Measurements from ENCODE around the gene PCGF3.
"Not testable (repeated sequence)": the region's sequence is repeated elsewhere in the genome, so short reads cannot be mapped to it uniquely, and the experiment has no call there.

Gene PCGF3

DNA sequence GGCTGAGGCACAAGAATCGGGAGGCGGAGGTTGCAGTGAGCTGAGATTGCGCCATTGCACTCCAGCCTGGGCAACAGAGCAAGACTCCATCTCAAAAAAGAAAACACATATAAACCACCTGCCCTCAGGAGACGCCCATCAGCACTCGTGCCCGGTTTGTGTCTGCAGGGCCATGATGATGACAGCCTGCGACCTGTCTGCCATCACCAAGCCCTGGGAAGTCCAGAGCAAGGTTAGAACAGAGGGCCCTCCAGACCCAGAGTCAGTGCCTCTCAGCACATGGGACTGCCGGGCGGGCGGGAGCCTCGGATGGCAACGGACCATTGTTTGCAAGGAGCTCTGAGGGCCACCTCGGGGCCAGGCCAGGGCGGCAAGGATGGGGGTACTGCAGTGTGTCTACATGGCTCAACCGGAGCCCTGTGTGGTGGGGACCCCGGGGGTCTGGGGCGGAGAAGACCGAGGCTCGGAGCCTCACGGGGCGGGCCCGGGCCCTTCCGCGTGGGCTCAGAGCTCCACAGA, 40.9 kb upstream of the PCGF3 start:
- TF ChIP-seq, protein P1, sequence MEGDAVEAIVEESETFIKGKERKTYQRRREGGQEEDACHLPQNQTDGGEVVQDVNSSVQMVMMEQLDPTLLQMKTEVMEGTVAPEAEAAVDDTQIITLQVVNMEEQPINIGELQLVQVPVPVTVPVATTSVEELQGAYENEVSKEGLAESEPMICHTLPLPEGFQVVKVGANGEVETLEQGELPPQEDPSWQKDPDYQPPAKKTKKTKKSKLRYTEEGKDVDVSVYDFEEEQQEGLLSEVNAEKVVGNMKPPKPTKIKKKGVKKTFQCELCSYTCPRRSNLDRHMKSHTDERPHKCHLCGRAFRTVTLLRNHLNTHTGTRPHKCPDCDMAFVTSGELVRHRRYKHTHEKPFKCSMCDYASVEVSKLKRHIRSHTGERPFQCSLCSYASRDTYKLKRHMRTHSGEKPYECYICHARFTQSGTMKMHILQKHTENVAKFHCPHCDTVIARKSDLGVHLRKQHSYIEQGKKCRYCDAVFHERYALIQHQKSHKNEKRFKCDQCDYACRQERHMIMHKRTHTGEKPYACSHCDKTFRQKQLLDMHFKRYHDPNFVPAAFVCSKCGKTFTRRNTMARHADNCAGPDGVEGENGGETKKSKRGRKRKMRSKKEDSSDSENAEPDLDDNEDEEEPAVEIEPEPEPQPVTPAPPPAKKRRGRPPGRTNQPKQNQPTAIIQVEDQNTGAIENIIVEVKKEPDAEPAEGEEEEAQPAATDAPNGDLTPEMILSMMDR (IDR thresholded peaks at IDR 0.05; ENCODE audit: control extremely low read depth, extremely low read depth, low read depth, missing control alignments): no peak
- POLR2A ChIA-PET: no interaction called here
- no peak for DNase-seq (ENCODE audit: extremely low spot score)
- CTCF ChIA-PET: interaction anchor here (1.0 to 3.2 kb wide), 4 partner anchors 10 to 421 kb away, joined by 3 to 22 read pairs (median 4); partner anchors contain the start of genes ATP5ME and MYL5

DNA sequence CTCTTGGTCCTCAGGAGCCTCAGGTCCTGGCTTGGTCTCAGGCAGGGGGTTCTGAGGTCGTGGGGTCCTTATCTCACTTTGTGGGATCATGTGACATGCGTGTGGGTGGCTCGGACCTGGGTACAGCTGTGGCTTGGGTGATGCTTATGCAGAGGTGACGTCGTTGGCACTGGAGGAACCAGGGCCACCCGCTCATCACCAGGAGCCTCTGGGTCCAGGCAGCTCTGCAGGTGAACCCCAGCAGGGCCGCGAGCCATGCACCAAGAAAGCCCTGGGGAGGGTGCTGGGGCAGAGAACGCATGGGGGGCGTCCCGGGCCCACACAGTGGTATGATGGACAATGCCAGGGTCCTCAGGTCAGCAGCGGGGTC, 40.3 kb upstream of the PCGF3 start:
- TF ChIP-seq, protein P1 (IDR thresholded peaks at IDR 0.05; ENCODE audit: control extremely low read depth, extremely low read depth, low read depth, missing control alignments): no peak
- DNase-seq (ENCODE audit: extremely low spot score): no peak
- CTCF ChIA-PET: interaction anchor here (1.0 to 3.2 kb wide), 3 partner anchors 10 to 422 kb away, joined by 3 to 22 read pairs (median 3); partner anchors contain the start of genes ATP5ME and MYL5
- POLR2A ChIA-PET: no interaction called here

DNA sequence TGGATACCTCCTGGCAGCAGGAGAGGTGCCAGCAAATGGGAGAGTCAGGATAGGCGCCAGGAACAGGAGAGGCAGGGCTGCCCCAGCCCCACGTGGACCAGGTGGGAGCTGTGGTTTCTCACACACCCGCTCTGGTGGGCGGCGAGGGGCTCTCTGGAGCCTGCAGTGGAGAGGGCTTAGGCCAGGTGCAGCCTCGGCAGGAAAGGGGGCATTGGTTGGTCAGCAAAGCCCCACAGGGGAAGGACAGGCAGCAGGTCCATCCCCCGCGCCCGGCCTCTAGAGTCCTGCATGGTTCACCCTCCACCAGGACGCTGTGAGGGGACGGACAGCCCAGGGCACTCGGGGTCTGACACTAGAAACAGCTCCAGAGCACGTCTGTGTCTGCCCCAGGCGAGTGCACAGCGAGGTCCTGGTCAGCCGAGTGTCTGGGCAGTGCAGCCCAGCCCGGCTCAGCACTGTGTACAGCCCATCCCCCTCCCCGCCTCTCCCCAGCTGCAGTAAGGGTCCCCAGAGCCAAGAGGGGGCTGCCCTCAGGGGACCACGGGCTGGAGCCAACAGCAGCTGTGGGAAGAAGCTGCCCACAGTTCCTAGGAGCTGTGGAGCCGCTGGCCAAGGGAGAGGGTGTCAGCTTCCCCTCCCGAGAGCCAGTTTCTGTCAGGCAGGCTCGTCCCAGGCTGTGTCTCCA, 39.7 kb upstream of the PCGF3 start:
- DNase-seq (ENCODE audit: extremely low spot score): no peak
- TF ChIP-seq, protein P1 (IDR thresholded peaks at IDR 0.05; ENCODE audit: control extremely low read depth, extremely low read depth, low read depth, missing control alignments): no peak

DNA sequence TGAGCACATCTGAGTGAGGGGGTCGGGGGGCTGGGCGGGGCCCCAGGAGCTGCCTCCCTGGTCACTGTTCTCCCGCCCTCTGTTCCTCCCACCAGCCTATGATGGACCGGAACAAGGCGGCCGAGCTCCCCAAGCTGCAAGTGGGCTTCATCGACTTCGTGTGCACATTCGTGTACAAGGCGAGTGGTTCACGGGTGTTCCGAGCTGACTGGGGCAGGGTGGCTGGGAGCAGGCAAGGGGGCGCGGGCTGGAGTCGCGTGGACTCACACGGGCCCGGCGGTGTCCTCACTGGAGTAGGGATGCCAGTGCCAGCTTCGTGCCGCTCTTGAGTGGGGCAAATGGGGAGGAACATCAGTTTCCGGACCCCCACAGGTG, 39.2 kb upstream of the PCGF3 start:
- POLR2A ChIA-PET: no interaction called here
- TF ChIP-seq, protein P1 (IDR thresholded peaks at IDR 0.05; ENCODE audit: control extremely low read depth, extremely low read depth, low read depth, missing control alignments): no peak
- CTCF ChIA-PET: interaction anchor here (3.2 kb wide), 1 partner anchor 9 kb away, joined by 22 read pairs; the partner anchor contains the start of genes ATP5ME and MYL5
- no peak for DNase-seq (ENCODE audit: extremely low spot score)

More for the DNA sequence above, 39.7 kb upstream of the PCGF3 start:
- CTCF ChIA-PET: interaction anchor here (1.2 to 3.2 kb wide), 2 partner anchors 9 to 423 kb away, joined by 3 to 22 read pairs; partner anchors contain the start of genes ATP5ME and MYL5
- POLR2A ChIA-PET: no interaction called here

DNA sequence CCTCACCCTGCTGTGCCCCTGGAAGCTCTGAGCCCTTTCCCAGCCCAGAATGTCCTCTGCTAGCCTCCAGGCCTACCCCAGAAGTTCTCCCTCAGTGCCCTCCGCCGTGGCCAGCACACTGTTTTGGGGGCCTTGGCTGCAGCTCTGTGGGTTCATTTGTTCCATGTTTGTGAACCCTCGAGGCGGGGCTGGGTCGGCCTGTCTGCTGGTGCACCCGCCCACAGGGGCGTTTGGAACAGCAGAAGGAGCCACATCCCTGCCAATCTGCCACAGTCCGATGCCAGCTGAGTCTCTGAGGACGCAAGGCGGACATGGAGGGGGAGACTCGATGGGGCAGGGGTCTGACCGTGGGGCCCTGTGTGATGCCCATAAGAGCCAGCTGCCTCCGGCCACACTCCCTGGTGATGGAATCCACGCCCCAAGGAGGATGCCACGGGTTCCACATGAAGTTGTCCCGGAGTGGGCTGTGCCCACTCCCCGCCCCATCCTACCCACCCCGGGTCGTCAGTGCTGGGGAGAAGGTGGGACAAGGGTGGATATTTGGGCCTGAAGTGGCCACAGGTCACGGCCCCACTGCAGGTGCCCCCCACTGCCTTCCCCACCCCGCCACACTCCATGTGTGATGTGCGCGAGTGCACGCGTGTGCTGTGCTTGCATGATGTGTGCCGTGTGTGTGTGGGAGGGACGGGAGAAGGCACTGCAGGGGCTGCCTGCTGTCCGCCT, 38.6 kb upstream of the PCGF3 start:
- CTCF ChIA-PET: no interaction called here
- TF ChIP-seq, protein P1 (IDR thresholded peaks at IDR 0.05; ENCODE audit: control extremely low read depth, extremely low read depth, low read depth, missing control alignments): no peak
- DNase-seq (ENCODE audit: extremely low spot score): no peak
- POLR2A ChIA-PET: interaction anchor here (0.6 kb wide), 1 partner anchor 161 kb away, joined by 4 read pairs; no protein-coding TSS in a partner anchor

DNA sequence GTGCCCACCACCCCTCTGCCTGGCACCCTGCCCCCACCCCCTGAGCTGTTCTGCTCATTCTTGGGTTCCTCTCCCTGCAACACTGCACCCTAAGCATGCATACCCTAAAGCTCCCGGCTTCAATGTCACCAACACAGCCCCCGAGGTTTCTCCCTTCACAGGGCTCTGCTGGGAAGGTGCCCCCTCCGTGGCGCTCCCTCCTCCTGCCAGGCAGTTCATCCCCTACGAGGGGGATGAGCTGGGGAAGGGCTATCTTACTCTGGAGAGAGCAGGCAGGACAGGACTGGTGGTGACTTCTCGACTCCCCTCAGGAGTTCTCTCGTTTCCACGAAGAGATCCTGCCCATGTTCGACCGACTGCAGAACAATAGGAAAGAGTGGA, 38.1 kb upstream of the PCGF3 start:
- TF ChIP-seq, protein P1 (IDR thresholded peaks at IDR 0.05; ENCODE audit: control extremely low read depth, extremely low read depth, low read depth, missing control alignments): no peak
- no peak for DNase-seq (ENCODE audit: extremely low spot score)
- ChIA-PET CTCF (interaction anchor here (0.8 kb wide), 1 partner anchor 75 kb away, joined by 3 read pairs; no protein-coding TSS in a partner anchor), POLR2A (interaction anchor here (0.6 kb wide), 1 partner anchor 162 kb away, joined by 4 read pairs; no protein-coding TSS in a partner anchor)

DNA sequence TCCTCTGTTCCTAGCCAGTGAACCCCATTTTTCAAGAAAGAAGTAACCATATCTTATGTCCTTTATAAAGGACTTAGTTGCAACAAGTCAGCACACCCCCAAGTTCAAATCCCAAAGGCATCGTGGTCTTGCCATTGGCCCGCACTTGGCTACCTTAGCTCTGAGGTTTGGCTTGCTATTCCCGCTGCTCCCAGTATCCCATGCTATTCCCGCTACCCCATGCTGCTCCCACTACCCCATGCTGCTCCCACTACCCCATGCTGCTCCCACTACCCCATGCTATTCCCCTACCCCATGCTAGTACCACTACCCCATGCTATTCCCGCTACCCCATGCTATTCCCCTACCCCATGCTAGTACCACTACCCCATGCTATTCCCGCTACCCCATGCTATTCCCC, 37.4 kb upstream of the PCGF3 start:
- DNase-seq (ENCODE audit: extremely low spot score); POLR2A ChIA-PET: not testable (repeated sequence)
- CTCF ChIA-PET: interaction anchor here (0.8 kb wide), 1 partner anchor 74 kb away, joined by 3 read pairs; no protein-coding TSS in a partner anchor

DNA sequence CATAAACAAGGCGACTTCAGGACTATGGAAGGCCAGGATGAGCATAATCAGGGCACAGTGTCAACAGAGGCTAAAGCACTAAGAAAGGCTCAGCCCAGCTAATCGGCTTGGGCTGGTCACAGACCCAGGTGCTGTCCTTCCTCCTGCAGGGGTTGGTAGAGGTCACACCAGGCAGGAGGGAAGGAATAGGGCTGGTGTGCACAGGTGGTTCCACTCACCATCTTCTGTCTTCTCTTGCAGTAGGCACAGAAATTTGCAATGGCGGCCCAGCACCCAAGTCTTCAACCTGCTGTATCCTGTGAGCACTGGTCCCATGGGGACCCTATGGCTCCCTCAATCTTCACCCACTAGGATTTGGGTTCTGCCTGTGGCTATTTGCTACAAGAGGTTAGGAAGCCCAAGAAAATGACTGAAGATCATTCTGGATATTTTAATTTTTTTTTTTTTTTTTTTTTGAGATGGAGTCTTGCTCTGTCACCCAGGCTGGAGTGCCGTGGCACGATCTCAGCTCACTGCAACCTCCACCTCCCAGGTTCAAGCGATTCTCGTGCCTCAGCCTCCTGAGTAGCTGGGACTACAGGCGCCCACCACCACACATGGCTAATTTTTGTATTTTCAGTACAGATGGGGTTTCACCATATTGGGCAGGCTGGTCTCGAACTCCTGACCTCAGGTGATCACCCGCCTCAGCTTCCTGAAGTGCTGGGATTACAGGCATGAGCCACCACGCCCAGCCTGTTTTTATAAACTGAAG, 35.6 kb upstream of the PCGF3 start:
- DNase-seq (ENCODE audit: extremely low spot score); CTCF ChIA-PET; POLR2A ChIA-PET: not testable (repeated sequence)
